ENCODE data around the gene CDC42SE2. TPM values are rescaled to one million over a fixed set of nuclear protein-coding genes. Genes with fewer than 3 reads are reported as not detected.
A peak's percentile ranks its signal among the peaks of the same experiment; 100 is the strongest.

Gene CDC42SE2
- total and polyA plus RNA-seq, 2 of the 4 experiments (the other 2 are of a cell fraction), result 12.5 to 19.4 TPM

DNA sequence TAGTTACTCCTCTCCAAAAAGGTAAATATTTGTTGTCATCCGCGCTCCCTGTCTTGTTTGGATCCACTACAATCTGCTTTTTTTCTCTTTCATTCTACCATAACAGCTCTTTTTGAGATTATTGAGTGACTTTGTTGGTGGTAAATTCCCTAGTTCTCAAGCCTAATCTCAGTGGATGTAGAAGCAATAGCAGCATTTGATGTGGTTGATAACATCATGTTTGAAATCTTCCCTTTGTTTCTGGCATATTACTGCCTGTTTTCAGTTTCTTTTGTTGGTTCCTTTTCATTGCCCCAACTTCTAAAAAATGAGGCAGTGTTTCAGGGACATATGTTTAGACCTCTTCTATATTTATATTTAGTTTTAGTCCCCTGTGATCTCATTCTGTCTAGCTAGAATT is 8.9 kb downstream of the CDC42SE2 start:
- dilution Hi-C loops (cut with HindIII; ENCODE audit: low sequenced_read_pairs, unreplicated experiment), result no loop called here
- peak overlapping the region; percentile 83 for H2BK5ac ChIP-seq (ENCODE audit: low read depth, low read length, poor library complexity, severe bottlenecking)
- H2BK120ac ChIP-seq (ENCODE audit: low read depth, low read length), result peak overlapping the region; percentile 73; the same call in 1 of the 2 replicates
- no peak overlapping the region for H2AK9ac ChIP-seq (replicated peaks; ENCODE audit: low read depth, low read length, poor library complexity)
- peak overlapping the region; percentile 55; the same call in 1 of the 2 replicates for H3K4ac ChIP-seq (ENCODE audit: low read depth, low read length)
- no peak overlapping the region for H4K91ac ChIP-seq (ENCODE audit: insufficient read depth, low read depth, low read length)
- WGBS, 2 experiments (ENCODE audit: extremely low coverage in 2 of 2, insufficient read length in 1 of 2), result no CpG with 5 or more reads among the region's 2 CpGs
- 0 out of 2 replicates have a peak overlapping the region, but pooled peaks have one; percentile 81 for H2AK5ac ChIP-seq (ENCODE audit: low read depth, low read length)
- H2BK15ac ChIP-seq (ENCODE audit: low read depth, low read length), result no peak overlapping the region
- no peak overlapping the region for H3K4me3 ChIP-seq (ENCODE audit: insufficient read depth, low read depth, low read length)
- peak overlapping the region; percentile 89; the same call in 1 of the 2 replicates for H3K23ac ChIP-seq (ENCODE audit: low read depth, low read length)
- no peak overlapping the region for H3K27ac ChIP-seq (ENCODE audit: insufficient read depth, low read length)
- peaks cover 5% of the 10 kb centered on the region for H3K4me1 ChIP-seq (ENCODE audit: control insufficient read depth, insufficient read depth, low read length)
- TF ChIP-seq POLR2A (IDR thresholded peaks at IDR 0.05; ENCODE audit: low read depth, low read length) (no peak), FOS (IDR thresholded peaks at IDR 0.05; ENCODE audit: low read depth, low read length) (no peak), RFX5 (IDR thresholded peaks at IDR 0.05; ENCODE audit: low read depth, low read length) (no peak), MAZ (IDR thresholded peaks at IDR 0.05; ENCODE audit: borderline replicate concordance, low read depth, low read length) (no peak)
- peaks cover 2% of the 10 kb centered on the region for H3K36me3 ChIP-seq (ENCODE audit: control insufficient read depth, insufficient read depth, low read length)
- H2BK20ac ChIP-seq (ENCODE audit: low read depth, low read length), result peak overlapping the region; percentile 38; the same call in 1 of the 2 replicates
- intact Hi-C loops (cut with micrococcal nuclease), result no loop called here
- H2AFZ ChIP-seq (replicated peaks; ENCODE audit: low read length, poor library complexity), result no peak overlapping the region
- H3K27me3 ChIP-seq (ENCODE audit: control insufficient read depth, insufficient read depth, low read length), result no peaks in the 10 kb centered on the region
- DNase-seq, result no peak
- peak overlapping the region; percentile 60 for H3K14ac ChIP-seq (replicated peaks; ENCODE audit: low read depth, low read length)
- POLR2A ChIA-PET (ENCODE audit: unreplicated experiment), result no interaction called here
- in situ Hi-C loops (cut with MboI; ENCODE audit: low sequenced_read_pairs), result loop anchor here (10.0 kb wide), 1 partner anchor 108 kb away; the partner anchor contains the start of gene HINT1
- H4K5ac ChIP-seq (ENCODE audit: low read depth, low read length), result peak overlapping the region; percentile 57; the same call in 1 of the 2 replicates
- no peak overlapping the region for H3K9ac ChIP-seq (ENCODE audit: low read depth, low read length)
- no TSS peak for BruUV-seq (replicated peaks)
- no peak for ATAC-seq (ENCODE audit: low read depth)
- no peaks in the 10 kb centered on the region for H3K9me3 ChIP-seq (ENCODE audit: control insufficient read depth, insufficient read depth, low read length)
- peak overlapping the region; percentile 54; the same call in 1 of the 2 replicates for H3K18ac ChIP-seq (ENCODE audit: low read depth, low read length)
- peaks cover 15 to 58% of the 10 kb centered on the region in 2 experiments for H3K79me1 ChIP-seq (ENCODE audit: low read depth in 1 of 2, low read length in 2 of 2)
- CTCF ChIA-PET, result no interaction called here
- H4K20me1 ChIP-seq (ENCODE audit: insufficient read depth, low read length), result peaks cover 4% of the 10 kb centered on the region
- peak overlapping the region in 1 of 2 experiments; percentile 56; a peak in 2 of 4 replicates for H4K8ac ChIP-seq (ENCODE audit: low read depth in 2 of 2, low read length in 2 of 2)
- H3K4me2 ChIP-seq (ENCODE audit: low read depth, low read length), result no peak overlapping the region
- H3K56ac ChIP-seq (ENCODE audit: extremely low read depth, insufficient read depth, low read length), result no peak overlapping the region
- H3K9me1 ChIP-seq (ENCODE audit: insufficient read depth, low read length), result 0 out of 2 replicates have a peak, but pooled peaks cover 4% of the 10 kb centered on the region
